GM12801 (cell line): Measurements from ENCODE around the gene THSD4.

Source experiments
- CTCF ChIP-seq: IDR thresholded peaks from one replicate; pipeline ENCODE4 v1.5.1; 2011; ENCODE audit warnings: control low read depth; ENCODE audit not compliant: insufficient read length; ENCODE audit errors: extremely low read depth

The THSD4 gene

GRCh38 chr15:71542836-71543235 is 427.6 kb downstream of the THSD4 start:
- no peak for TF ChIP-seq CTCF

- no peak for TF ChIP-seq CTCF
Observed at GRCh38 chr15:71543413-71543812, 428.1 kb downstream of the THSD4 start.

GRCh38 chr15:71545223-71545760 is 430.0 kb downstream of the THSD4 start:
- TF ChIP-seq CTCF = no peak

- TF ChIP-seq CTCF = no peak
Observed at GRCh38 chr15:71545923-71546322, 430.7 kb downstream of the THSD4 start.

GRCh38 chr15:71547011-71547410 is 431.7 kb downstream of the THSD4 start:
- no peak for TF ChIP-seq CTCF

- no peak for TF ChIP-seq CTCF
Observed at GRCh38 chr15:71548401-71548807, 433.1 kb downstream of the THSD4 start.

- TF ChIP-seq CTCF = no peak
Observed at GRCh38 chr15:71549091-71549490, 433.8 kb downstream of the THSD4 start.
